Measurements from ENCODE around the gene MOB3B. TPM values are rescaled to one million over a fixed set of nuclear protein-coding genes. Genes with fewer than 3 reads are reported as not detected.

Gene MOB3B
- polyA plus RNA-seq, 3 donors = 22.6 to 25.6 (median 25.5) TPM

GRCh38 chr9:27413511-27414219 lies 115.9 kb downstream of the MOB3B start:
- no peak for DNase-seq (ENCODE audit: extremely low read depth in 1 of 11, low read depth in 9 of 11, low spot score in 4 of 11)

- no peak for DNase-seq (ENCODE audit: extremely low read depth in 1 of 11, low read depth in 9 of 11, low spot score in 4 of 11)
These were observed 116.7 kb downstream of the MOB3B start for GRCh38 chr9:27412963-27413362.

- no peak for DNase-seq (ENCODE audit: extremely low read depth in 1 of 11, low read depth in 9 of 11, low spot score in 4 of 11)
These were observed 117.5 kb downstream of the MOB3B start for GRCh38 chr9:27412081-27412480.

GRCh38 chr9:27408482-27408881 lies 121.1 kb downstream of the MOB3B start:
- no peak for DNase-seq (ENCODE audit: extremely low read depth in 1 of 11, low read depth in 9 of 11, low spot score in 4 of 11)

GRCh38 chr9:27408001-27408400 lies 121.6 kb downstream of the MOB3B start:
- no peak for DNase-seq (ENCODE audit: extremely low read depth in 1 of 11, low read depth in 9 of 11, low spot score in 4 of 11)

- no peak for DNase-seq (ENCODE audit: extremely low read depth in 1 of 11, low read depth in 9 of 11, low spot score in 4 of 11)
These were observed 122.1 kb downstream of the MOB3B start for GRCh38 chr9:27407491-27407890.

GRCh38 chr9:27404661-27405060 lies 125.0 kb downstream of the MOB3B start:
- no peak for DNase-seq (ENCODE audit: extremely low read depth in 1 of 11, low read depth in 9 of 11, low spot score in 4 of 11)

- no peak for DNase-seq (ENCODE audit: extremely low read depth in 1 of 11, low read depth in 9 of 11, low spot score in 4 of 11)
These were observed 127.0 kb downstream of the MOB3B start for GRCh38 chr9:27402626-27403025.

GRCh38 chr9:27400334-27400880 lies 129.2 kb downstream of the MOB3B start:
- DNase-seq (ENCODE audit: extremely low read depth in 1 of 11, low read depth in 9 of 11, low spot score in 4 of 11) = peak in 2 of 11 donors; percentile 33 to 36

- DNase-seq (ENCODE audit: extremely low read depth in 1 of 11, low read depth in 9 of 11, low spot score in 4 of 11) = no peak
These were observed 130.5 kb downstream of the MOB3B start for GRCh38 chr9:27398982-27399653.

- DNase-seq (ENCODE audit: extremely low read depth in 1 of 11, low read depth in 9 of 11, low spot score in 4 of 11) = no peak
These were observed 133.1 kb downstream of the MOB3B start for GRCh38 chr9:27396495-27396894.

- DNase-seq (ENCODE audit: extremely low read depth in 1 of 11, low read depth in 9 of 11, low spot score in 4 of 11) = no peak
These were observed 134.1 kb downstream of the MOB3B start for GRCh38 chr9:27395484-27395921.

- DNase-seq (ENCODE audit: extremely low read depth in 1 of 11, low read depth in 9 of 11, low spot score in 4 of 11) = no peak
These were observed 134.8 kb downstream of the MOB3B start for GRCh38 chr9:27394826-27395201.

GRCh38 chr9:27394154-27394825 lies 135.3 kb downstream of the MOB3B start:
- DNase-seq (ENCODE audit: extremely low read depth in 1 of 11, low read depth in 9 of 11, low spot score in 4 of 11) = peak in 2 of 11 donors; percentile 49 to 65

- no peak for DNase-seq (ENCODE audit: extremely low read depth in 1 of 11, low read depth in 9 of 11, low spot score in 4 of 11)
These were observed 136.4 kb downstream of the MOB3B start for GRCh38 chr9:27393054-27393846.

GRCh38 chr9:27392451-27392850 lies 137.2 kb downstream of the MOB3B start:
- no peak for DNase-seq (ENCODE audit: extremely low read depth in 1 of 11, low read depth in 9 of 11, low spot score in 4 of 11)

- no peak for DNase-seq (ENCODE audit: extremely low read depth in 1 of 11, low read depth in 9 of 11, low spot score in 4 of 11)
These were observed 138.3 kb downstream of the MOB3B start for GRCh38 chr9:27391040-27391895.

GRCh38 chr9:27388150-27388549 lies 141.5 kb downstream of the MOB3B start:
- no peak for DNase-seq (ENCODE audit: extremely low read depth in 1 of 11, low read depth in 9 of 11, low spot score in 4 of 11)
